Spleen (tissue), 11 donors: Measurements from ENCODE around the gene EIF4EBP2. TPM values are rescaled to one million over a fixed set of nuclear protein-coding genes. Genes with fewer than 3 reads are reported as not detected.
A peak's percentile ranks its signal among the peaks of the same experiment; 100 is the strongest.

ENCODE experiments used
- DNase-seq: peaks from one replicate; pipeline ENCODE4 v3.0.0-alpha.2; 2020
- H3K27ac ChIP-seq, 8 donors: fragments of 200-600 bp; sonication (generic) in 7 of 8; 1 replicate in 4 of 8; 2 replicates in 4 of 8; pipeline versions ENCODE4 v1.5.0 to v1.8.0; 2016 to 2021; ENCODE audit warnings: inconsistent platforms in 4 of 8, mild to moderate bottlenecking in 4 of 8, moderate library complexity in 1 of 8
- H3K27me3 ChIP-seq, 7 donors: fragments of 200-600 bp; sonication (generic) in 6 of 7; replicated peaks in 1 of 7; 1 replicate in 4 of 7; 2 replicates in 3 of 7; pipeline versions ENCODE4 v1.5.0 to v1.8.0; 2016 to 2021; ENCODE audit warnings: inconsistent platforms in 3 of 7, mild to moderate bottlenecking in 1 of 7
- H3K36me3 ChIP-seq, 6 donors: fragments of 200-600 bp; sonication (generic) in 5 of 6; 1 replicate in 4 of 6; 2 replicates in 2 of 6; pipeline versions ENCODE4 v1.5.0 to v1.8.0; 2016 to 2021; ENCODE audit warnings: inconsistent platforms in 2 of 6
- H3K4me1 ChIP-seq, 6 donors: fragments of 200-600 bp; sonication (generic) in 5 of 6; 1 replicate in 3 of 6; 2 replicates in 3 of 6; pipeline versions ENCODE4 v1.5.0 to v1.8.0; 2016 to 2021; ENCODE audit warnings: inconsistent platforms in 3 of 6
- H3K4me3 ChIP-seq, 8 donors: fragments of 200-600 bp; sonication (generic) in 7 of 8; 1 replicate in 4 of 8; 2 replicates in 4 of 8; pipeline versions ENCODE4 v1.5.0 to v1.8.0; 2016 to 2021; ENCODE audit warnings: inconsistent platforms in 4 of 8, mild to moderate bottlenecking in 4 of 8, moderate library complexity in 2 of 8
- H3K9me3 ChIP-seq, 8 donors: fragments of 200-600 bp; sonication (generic) in 7 of 8; 1 replicate in 4 of 8; 2 replicates in 4 of 8; pipeline versions ENCODE4 v1.5.0 to v1.8.0; 2016 to 2021; ENCODE audit warnings: inconsistent platforms in 4 of 8
- POLR2A ChIP-seq, 3 donors: fragments of 450-650 bp; IDR thresholded peaks; one replicate each; pipeline ENCODE4 v1.5.1; 2017; ENCODE audit warnings: antibody characterized with exemption in 3 of 3, mild to moderate bottlenecking in 1 of 3
- POLR2AphosphoS5 ChIP-seq, 3 donors: sonication (generic); formaldehyde crosslinking; IDR thresholded peaks; one replicate each; pipeline ENCODE4 v1.5.1; 2017; ENCODE audit warnings: antibody characterized with exemption in 3 of 3
- WGBS, 5 donors: extraction: QIAGEN DNeasy Blood & Tissue Kit in 3 of 5; methylation state at CpG; one replicate each; pipeline versions ENCODE4 v1.1.5 to v1.1.7; 2013 to 2018; 5-methylcytosine and 5-hydroxymethylcytosine counted together
- intact Hi-C: fragments of 100-400 bp; cut with DNase I; formaldehyde crosslinking; loops from one replicate; pipeline ENCODE4 v1.15.0; 2023; ENCODE audit warnings: low total_unique reads
- polyA plus RNA-seq, 3 donors: library from polyadenylated mRNA; stranded (reverse); fragments of 200-250 nt; gene quantifications; one replicate each; pipeline ENCODE4 v1.2.1, GENCODE V29; 2013
- total RNA-seq, 7 donors: library from RNA; depleted of rRNA in 3 of 7; stranded (reverse); fragments of >200 nt in 3 of 7; fragmentation: NEBNext Ultra II Directional in 4 of 7; extraction: Animal tissue kit (Norgen Biotek cat#: 25700) in 4 of 7; gene quantifications; one replicate each; pipeline versions ENCODE4 v1.1.0 to v1.2.1, GENCODE V29; 2016 to 2021
- TF ChIP-seq, protein P1 (sequence below), 11 experiments: fragments of 200-600 bp in 7 of 11; fragments of 450-650 bp in 4 of 11; sonication (generic) in 4 of 11; IDR thresholded peaks in 8 of 11; conservative IDR thresholded peaks in 3 of 11; 1 replicate in 7 of 11; 2 replicates in 4 of 11; pipeline versions ENCODE4 v1.4.0 to v1.8.0; 2016 to 2021; ENCODE audit warnings: antibody characterized with exemption in 11 of 11, inconsistent platforms in 4 of 11, mild to moderate bottlenecking in 1 of 11
- donor health status: healthy with polysubstance abuse.
- donor health status: DM: no; HTN: no; CAD: no; lungs with moderate emphysema.
- donor health status: DM: no; HTN: no; CAD: no.
- donor health status: Bipolar disorder and iron deficiency.
- donor health status: healthy.
- donor health status: DM: no; HTN: no; CAD: no.
- donor health status: DM: yes; HTN: yes; CAD: no.

The EIF4EBP2 gene
- total and polyA plus RNA-seq, 10 donors = 12.5 to 82.5 (median 57.5) TPM

DNA sequence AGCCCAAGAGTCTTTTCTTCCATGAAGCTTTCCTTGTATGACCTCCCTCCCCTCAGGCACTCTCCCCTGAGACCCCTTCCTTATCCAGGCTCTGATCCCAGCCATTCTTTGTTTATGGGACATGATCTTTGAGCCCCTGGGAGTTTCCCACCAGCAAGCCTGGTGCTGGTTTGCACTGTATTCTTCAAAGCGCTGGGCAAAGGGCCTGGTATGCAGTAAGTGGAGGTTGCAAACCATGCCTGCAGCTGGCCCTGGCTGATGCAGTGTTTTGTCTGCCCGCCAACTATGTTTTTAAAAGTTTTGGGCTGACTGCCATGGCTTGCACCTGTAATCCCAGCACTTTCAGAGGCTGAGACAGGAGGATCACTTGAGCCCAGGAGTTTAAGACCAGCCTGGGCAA lies 44.3 kb downstream of the EIF4EBP2 start:
- Histone ChIP-seq H3K9me3 (no peaks in the 10 kb centered on the region), H3K4me1 (peaks cover 0 to 14% (median 5%) of the 10 kb centered on the region in 6 donors), H3K27ac (no peak overlapping the region), H3K36me3 (no peaks in the 10 kb centered on the region), H3K27me3 (peaks cover 0 to 25% (median 0%) of the 10 kb centered on the region in 7 donors), H3K4me3 (no peak overlapping the region)
- DNase-seq = no peak
- TF ChIP-seq, protein P1, sequence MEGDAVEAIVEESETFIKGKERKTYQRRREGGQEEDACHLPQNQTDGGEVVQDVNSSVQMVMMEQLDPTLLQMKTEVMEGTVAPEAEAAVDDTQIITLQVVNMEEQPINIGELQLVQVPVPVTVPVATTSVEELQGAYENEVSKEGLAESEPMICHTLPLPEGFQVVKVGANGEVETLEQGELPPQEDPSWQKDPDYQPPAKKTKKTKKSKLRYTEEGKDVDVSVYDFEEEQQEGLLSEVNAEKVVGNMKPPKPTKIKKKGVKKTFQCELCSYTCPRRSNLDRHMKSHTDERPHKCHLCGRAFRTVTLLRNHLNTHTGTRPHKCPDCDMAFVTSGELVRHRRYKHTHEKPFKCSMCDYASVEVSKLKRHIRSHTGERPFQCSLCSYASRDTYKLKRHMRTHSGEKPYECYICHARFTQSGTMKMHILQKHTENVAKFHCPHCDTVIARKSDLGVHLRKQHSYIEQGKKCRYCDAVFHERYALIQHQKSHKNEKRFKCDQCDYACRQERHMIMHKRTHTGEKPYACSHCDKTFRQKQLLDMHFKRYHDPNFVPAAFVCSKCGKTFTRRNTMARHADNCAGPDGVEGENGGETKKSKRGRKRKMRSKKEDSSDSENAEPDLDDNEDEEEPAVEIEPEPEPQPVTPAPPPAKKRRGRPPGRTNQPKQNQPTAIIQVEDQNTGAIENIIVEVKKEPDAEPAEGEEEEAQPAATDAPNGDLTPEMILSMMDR (IDR thresholded peaks at IDR 0.05 in 8 of 11, conservative IDR thresholded peaks at IDR 0.05 in 3 of 11) = no peak
- no peak for TF ChIP-seq POLR2A (IDR thresholded peaks at IDR 0.05)
- TF ChIP-seq POLR2AphosphoS5 (IDR thresholded peaks at IDR 0.05) = no peak
- intact Hi-C loops = no loop called here
- 80 to 95% (median 90%) methylated on average over 2 of the region's 2 CpGs for WGBS, 5 donors

DNA sequence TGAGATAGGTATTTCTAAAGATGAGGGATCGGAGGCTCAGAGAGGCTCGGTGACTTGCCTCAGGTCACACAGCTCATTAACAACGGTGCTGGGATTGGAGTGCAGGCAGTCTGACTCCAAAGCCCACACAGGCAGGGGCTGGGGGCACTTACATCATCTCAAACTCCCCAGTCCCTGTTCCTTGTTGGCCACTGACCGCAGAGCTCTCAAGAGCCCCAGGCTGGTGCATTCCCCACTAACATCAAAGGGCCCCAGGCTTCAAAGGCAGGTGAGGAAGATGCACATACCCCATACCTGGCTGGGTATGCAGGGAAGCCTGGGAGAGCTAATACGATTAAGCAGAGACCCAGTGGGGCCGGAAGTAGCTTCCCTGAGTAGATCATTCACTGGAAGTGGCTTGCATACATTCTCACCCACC lies 51.3 kb downstream of the EIF4EBP2 start:
- 68 to 91% (median 79%) methylated on average over 6 of the region's 6 CpGs for WGBS, 5 donors
- Histone ChIP-seq H3K4me3 (no peak overlapping the region), H3K4me1 (peaks cover 8 to 28% (median 15%) of the 10 kb centered on the region in 6 donors), H3K36me3 (no peaks in the 10 kb centered on the region), H3K27ac (no peak overlapping the region), H3K9me3 (no peaks in the 10 kb centered on the region), H3K27me3 (peaks cover 0 to 59% (median 19%) of the 10 kb centered on the region in 7 donors)
- TF ChIP-seq, protein P1 (IDR thresholded peaks at IDR 0.05 in 8 of 11, conservative IDR thresholded peaks at IDR 0.05 in 3 of 11) = no peak
- no peak for TF ChIP-seq POLR2A (IDR thresholded peaks at IDR 0.05)
- TF ChIP-seq POLR2AphosphoS5 (IDR thresholded peaks at IDR 0.05) = no peak
- DNase-seq = no peak
- intact Hi-C loops = no loop called here

DNA sequence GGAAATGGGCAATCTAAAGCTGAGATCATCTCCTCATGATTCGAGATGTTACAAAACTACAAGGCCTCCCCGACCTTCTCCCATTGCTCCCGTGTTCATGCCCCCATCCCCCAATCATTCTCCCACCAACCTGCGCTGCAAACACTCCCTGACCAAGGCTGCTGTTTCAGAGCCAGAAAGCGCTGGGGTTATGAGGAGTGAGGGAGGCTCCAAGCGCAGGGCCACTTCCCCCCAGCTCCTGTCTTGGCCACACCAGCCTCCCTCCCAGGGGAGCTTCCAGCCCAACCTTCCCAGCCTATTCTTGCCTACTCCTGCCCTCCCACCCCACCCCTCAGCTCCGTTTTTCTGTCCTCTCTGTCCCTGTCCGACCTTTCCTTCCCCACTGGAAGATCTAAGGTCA lies 52.2 kb downstream of the EIF4EBP2 start:
- Histone ChIP-seq H3K9me3 (no peaks in the 10 kb centered on the region), H3K36me3 (no peaks in the 10 kb centered on the region), H3K4me3 (no peak overlapping the region), H3K4me1 (peaks cover 8 to 31% (median 15%) of the 10 kb centered on the region in 6 donors), H3K27me3 (peaks cover 0 to 60% (median 19%) of the 10 kb centered on the region in 7 donors), H3K27ac (no peak overlapping the region)
- WGBS, 5 donors = 63 to 72% (median 70%) methylated on average over 8 of the region's 8 CpGs
- intact Hi-C loops = no loop called here
- TF ChIP-seq, protein P1 (IDR thresholded peaks at IDR 0.05 in 8 of 11, conservative IDR thresholded peaks at IDR 0.05 in 3 of 11) = no peak
- no peak for TF ChIP-seq POLR2AphosphoS5 (IDR thresholded peaks at IDR 0.05)
- TF ChIP-seq POLR2A (IDR thresholded peaks at IDR 0.05) = no peak
- no peak for DNase-seq

DNA sequence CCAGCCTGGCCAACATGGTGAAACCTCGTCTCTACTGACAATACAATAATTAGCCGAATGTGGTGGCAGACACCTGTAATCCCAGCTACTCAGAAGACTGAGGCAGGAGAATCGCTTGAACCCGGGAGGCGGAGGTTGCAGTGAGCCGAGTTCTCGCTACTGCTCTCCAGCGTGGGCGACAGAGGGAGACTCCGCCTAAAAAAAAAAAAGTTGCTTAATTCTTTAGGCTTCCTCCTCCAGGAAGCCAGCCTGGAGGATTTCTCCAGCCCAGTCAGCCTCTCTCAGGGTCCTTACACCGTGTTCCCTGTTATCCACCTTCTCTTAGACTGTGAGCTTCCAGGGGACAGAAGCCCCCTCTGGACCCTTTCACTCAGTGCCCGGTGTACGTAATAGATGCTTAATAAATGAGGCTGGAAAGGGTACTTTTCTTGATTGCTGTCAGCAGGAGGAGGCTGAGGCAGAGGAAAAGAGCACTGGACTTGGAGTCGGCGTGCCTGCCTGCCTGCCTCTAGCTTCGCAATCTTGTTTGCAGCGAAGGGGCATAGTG lies 53.9 kb downstream of the EIF4EBP2 start:
- Histone ChIP-seq H3K27me3 (peaks cover 0 to 61% (median 19%) of the 10 kb centered on the region in 7 donors), H3K9me3 (no peaks in the 10 kb centered on the region), H3K4me1 (peaks cover 8 to 46% (median 30%) of the 10 kb centered on the region in 6 donors), H3K27ac (peak overlapping the region in 1 of 8 donors; percentile 34), H3K36me3 (no peaks in the 10 kb centered on the region), H3K4me3 (peak overlapping the region in 6 of 8 donors; percentile 14 to 50 (median 20))
- TF ChIP-seq, protein P1 (IDR thresholded peaks at IDR 0.05 in 8 of 11, conservative IDR thresholded peaks at IDR 0.05 in 3 of 11) = peak in 1 of 11 experiments; percentile 0
- TF ChIP-seq POLR2AphosphoS5 (IDR thresholded peaks at IDR 0.05) = no peak
- no peak for DNase-seq
- intact Hi-C loops = no loop called here
- WGBS, 5 donors = 41 to 57% (median 55%) methylated on average over 17 of the region's 17 CpGs
